ENCODE measurements around the gene P2RX5. TPM values are rescaled to one million over a fixed set of nuclear protein-coding genes. Genes with fewer than 3 reads are reported as not detected.

The P2RX5 gene
- total RNA-seq, 1 experiment from 2014 or later: not detected

GRCh38 chr17:3645310-3645709 lies 50.6 kb downstream of the P2RX5 start:
- H3K9me3 ChIP-seq (replicated peaks): no peaks in the 10 kb centered on the region
- H3K27me3 ChIP-seq (replicated peaks): no peaks in the 10 kb centered on the region
- peaks cover 33% of the 10 kb centered on the region for H3K36me3 ChIP-seq
- H3K4me1 ChIP-seq (replicated peaks): no peaks in the 10 kb centered on the region
- no peak overlapping the region for H3K4me3 ChIP-seq
- DNase-seq (ENCODE audit: low read depth in 1 of 2, low spot score in 2 of 2): no peak
- no peak overlapping the region for H3K27ac ChIP-seq

GRCh38 chr17:3643889-3644349 lies 52.0 kb downstream of the P2RX5 start:
- Histone ChIP-seq H3K27me3 (replicated peaks) (no peaks in the 10 kb centered on the region), H3K27ac (no peak overlapping the region), H3K4me3 (no peak overlapping the region), H3K9me3 (replicated peaks) (no peaks in the 10 kb centered on the region), H3K36me3 (peaks cover 25% of the 10 kb centered on the region), H3K4me1 (replicated peaks) (no peaks in the 10 kb centered on the region)
- DNase-seq (ENCODE audit: low read depth in 1 of 2, low spot score in 2 of 2): no peak

GRCh38 chr17:3641717-3642486 lies 54.1 kb downstream of the P2RX5 start:
- Histone ChIP-seq H3K27ac (no peak overlapping the region), H3K4me3 (no peak overlapping the region), H3K9me3 (replicated peaks) (no peaks in the 10 kb centered on the region; the same call in 1 of the 2 replicates), H3K4me1 (replicated peaks) (peaks cover 9% of the 10 kb centered on the region; the same call in 1 of the 2 replicates), H3K27me3 (replicated peaks) (no peaks in the 10 kb centered on the region), H3K36me3 (peaks cover 11% of the 10 kb centered on the region)
- no peak for DNase-seq (ENCODE audit: low read depth in 1 of 2, low spot score in 2 of 2)

GRCh38 chr17:3641014-3641413 lies 54.9 kb downstream of the P2RX5 start:
- Histone ChIP-seq H3K27me3 (replicated peaks) (no peaks in the 10 kb centered on the region), H3K36me3 (peaks cover 17% of the 10 kb centered on the region), H3K9me3 (replicated peaks) (no peaks in the 10 kb centered on the region; the same call in 1 of the 2 replicates), H3K4me3 (no peak overlapping the region), H3K27ac (no peak overlapping the region), H3K4me1 (replicated peaks) (peaks cover 12% of the 10 kb centered on the region; the same call in 1 of the 2 replicates)
- no peak for DNase-seq (ENCODE audit: low read depth in 1 of 2, low spot score in 2 of 2)

GRCh38 chr17:3639981-3640596 lies 55.9 kb downstream of the P2RX5 start:
- H3K36me3 ChIP-seq: peaks cover 16% of the 10 kb centered on the region
- H3K9me3 ChIP-seq (replicated peaks): no peaks in the 10 kb centered on the region; the same call in 1 of the 2 replicates
- H3K4me1 ChIP-seq (replicated peaks): peaks cover 17% of the 10 kb centered on the region
- no peak for DNase-seq (ENCODE audit: low read depth in 1 of 2, low spot score in 2 of 2)
- no peak overlapping the region for H3K27ac ChIP-seq
- no peak overlapping the region for H3K4me3 ChIP-seq
- no peaks in the 10 kb centered on the region for H3K27me3 ChIP-seq (replicated peaks)

GRCh38 chr17:3636908-3637373 lies 59.0 kb downstream of the P2RX5 start:
- no peak for DNase-seq (ENCODE audit: low read depth in 1 of 2, low spot score in 2 of 2)

GRCh38 chr17:3636154-3636907 lies 59.6 kb downstream of the P2RX5 start, which contains the start of the genes CTNS and SHPK:
Gene CTNS (plus strand): TSS chr17:3636760. CDS start chr17:3640207, 3,447 bp downstream.
Gene SHPK (minus strand): TSS chr17:3636250. CDS start chr17:3636219, 31 bp downstream.
- Histone ChIP-seq H3K4me3 (peak within 1 kb of the TSS; percentile 80), H3K27me3 (replicated peaks) (no peaks in the 10 kb centered on the region), H3K4me1 (replicated peaks) (peaks cover 22% of the 10 kb centered on the region), H3K36me3 (peaks cover 11% of the 10 kb centered on the region; the same call in 1 of the 2 replicates), H3K27ac (peak within 1 kb of the TSS; percentile 93), H3K9me3 (replicated peaks) (no peaks in the 10 kb centered on the region; the same call in 1 of the 2 replicates)
- DNase-seq (ENCODE audit: low read depth in 1 of 2, low spot score in 2 of 2): peak; percentile 96 to 98

More at GRCh38 chr17:3636908-3637373, 59.0 kb downstream of the P2RX5 start:
- H3K4me3 ChIP-seq: peak overlapping the region; percentile 80
- peaks cover 22% of the 10 kb centered on the region for H3K4me1 ChIP-seq (replicated peaks)
- H3K36me3 ChIP-seq: peaks cover 11% of the 10 kb centered on the region; the same call in 1 of the 2 replicates
- H3K27me3 ChIP-seq (replicated peaks): no peaks in the 10 kb centered on the region
- no peaks in the 10 kb centered on the region; the same call in 1 of the 2 replicates for H3K9me3 ChIP-seq (replicated peaks)
- 0 out of 2 replicates have a peak overlapping the region, but pooled peaks have one; percentile 93 for H3K27ac ChIP-seq

GRCh38 chr17:3635474-3636153 lies 60.3 kb downstream of the P2RX5 start:
- Histone ChIP-seq H3K27ac (no peak overlapping the region), H3K27me3 (replicated peaks) (no peaks in the 10 kb centered on the region), H3K4me3 (peak overlapping the region; percentile 80), H3K4me1 (replicated peaks) (peaks cover 22% of the 10 kb centered on the region), H3K9me3 (replicated peaks) (no peaks in the 10 kb centered on the region; the same call in 1 of the 2 replicates), H3K36me3 (peaks cover 11% of the 10 kb centered on the region; the same call in 1 of the 2 replicates)
- no peak for DNase-seq (ENCODE audit: low read depth in 1 of 2, low spot score in 2 of 2)

- no peak overlapping the region for H3K27ac ChIP-seq
- DNase-seq (ENCODE audit: low read depth in 1 of 2, low spot score in 2 of 2): no peak
These were observed 63.7 kb downstream of the P2RX5 start for GRCh38 chr17:3632287-3632686.

GRCh38 chr17:3630781-3631180 lies 65.2 kb downstream of the P2RX5 start:
- Histone ChIP-seq H3K36me3 (peaks cover 19% of the 10 kb centered on the region), H3K27ac (no peak overlapping the region), H3K9me3 (replicated peaks) (no peaks in the 10 kb centered on the region), H3K27me3 (replicated peaks) (no peaks in the 10 kb centered on the region), H3K4me3 (no peak overlapping the region), H3K4me1 (replicated peaks) (peaks cover 10% of the 10 kb centered on the region)
- DNase-seq (ENCODE audit: low read depth in 1 of 2, low spot score in 2 of 2): no peak

More at GRCh38 chr17:3632287-3632686, 63.7 kb downstream of the P2RX5 start:
- Histone ChIP-seq H3K9me3 (replicated peaks) (no peaks in the 10 kb centered on the region; the same call in 1 of the 2 replicates), H3K36me3 (peaks cover 23% of the 10 kb centered on the region), H3K4me3 (no peak overlapping the region), H3K27me3 (replicated peaks) (no peaks in the 10 kb centered on the region), H3K4me1 (replicated peaks) (peaks cover 17% of the 10 kb centered on the region)

- no peak overlapping the region for H3K27ac ChIP-seq
These were observed 68.2 kb downstream of the P2RX5 start for GRCh38 chr17:3627769-3628167.

GRCh38 chr17:3626831-3627768 lies 68.9 kb downstream of the P2RX5 start:
- H3K27me3 ChIP-seq (replicated peaks): no peaks in the 10 kb centered on the region
- DNase-seq (ENCODE audit: low read depth in 1 of 2, low spot score in 2 of 2): no peak
- H3K4me1 ChIP-seq (replicated peaks): no peaks in the 10 kb centered on the region
- peaks cover 39% of the 10 kb centered on the region for H3K36me3 ChIP-seq
- no peak overlapping the region for H3K27ac ChIP-seq
- no peak overlapping the region for H3K4me3 ChIP-seq
- H3K9me3 ChIP-seq (replicated peaks): no peaks in the 10 kb centered on the region

More at GRCh38 chr17:3627769-3628167, 68.2 kb downstream of the P2RX5 start:
- H3K9me3 ChIP-seq (replicated peaks): no peaks in the 10 kb centered on the region
- H3K4me1 ChIP-seq (replicated peaks): no peaks in the 10 kb centered on the region
- H3K36me3 ChIP-seq: peaks cover 36% of the 10 kb centered on the region
- no peaks in the 10 kb centered on the region for H3K27me3 ChIP-seq (replicated peaks)
- H3K4me3 ChIP-seq: no peak overlapping the region
- no peak for DNase-seq (ENCODE audit: low read depth in 1 of 2, low spot score in 2 of 2)

All from SJSA1 (cell line).